ENCODE data around the gene PEX5L. TPM values are rescaled to one million over a fixed set of nuclear protein-coding genes. Genes with fewer than 3 reads are reported as not detected.

Gene PEX5L
- total and polyA plus RNA-seq, 9 donors = 0.30 to 8.6 (median 1.1) TPM

DNA sequence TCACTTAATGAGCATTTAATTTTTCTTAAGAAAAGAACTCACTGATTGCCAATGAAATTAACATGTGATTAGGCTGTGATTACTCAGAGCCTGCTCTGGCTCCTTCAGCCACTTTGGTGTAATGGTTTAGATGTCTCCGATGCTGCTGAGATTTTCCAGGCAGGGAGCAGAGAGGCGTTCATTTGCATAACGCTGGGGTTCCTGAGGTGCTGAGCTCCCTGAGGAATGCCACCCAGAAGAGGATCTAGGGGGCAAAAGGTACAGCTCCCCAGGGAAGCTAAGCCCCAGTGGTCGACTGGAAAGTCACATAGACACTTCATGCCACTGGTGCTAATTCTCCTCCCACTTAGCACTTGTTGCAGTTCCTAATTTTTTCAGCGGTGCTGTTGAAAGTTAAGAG lies 264.4 kb downstream of the PEX5L start:
- intact Hi-C loops (cut with DNase I) = no loop called here
- Histone ChIP-seq H3K4me1 (ENCODE audit: insufficient read depth) (no peaks in the 10 kb centered on the region), H3K4me3 (no peak overlapping the region), H3K9me3 (peaks cover 0 to 3% of the 10 kb centered on the region in 2 donors), H3K27me3 (no peaks in the 10 kb centered on the region), H3K36me3 (no peaks in the 10 kb centered on the region), H3K27ac (no peak overlapping the region)
- TF ChIP-seq POLR2A (IDR thresholded peaks at IDR 0.05) (no peak), EP300 (IDR thresholded peaks at IDR 0.05) (no peak)
- TF ChIP-seq, protein P1, sequence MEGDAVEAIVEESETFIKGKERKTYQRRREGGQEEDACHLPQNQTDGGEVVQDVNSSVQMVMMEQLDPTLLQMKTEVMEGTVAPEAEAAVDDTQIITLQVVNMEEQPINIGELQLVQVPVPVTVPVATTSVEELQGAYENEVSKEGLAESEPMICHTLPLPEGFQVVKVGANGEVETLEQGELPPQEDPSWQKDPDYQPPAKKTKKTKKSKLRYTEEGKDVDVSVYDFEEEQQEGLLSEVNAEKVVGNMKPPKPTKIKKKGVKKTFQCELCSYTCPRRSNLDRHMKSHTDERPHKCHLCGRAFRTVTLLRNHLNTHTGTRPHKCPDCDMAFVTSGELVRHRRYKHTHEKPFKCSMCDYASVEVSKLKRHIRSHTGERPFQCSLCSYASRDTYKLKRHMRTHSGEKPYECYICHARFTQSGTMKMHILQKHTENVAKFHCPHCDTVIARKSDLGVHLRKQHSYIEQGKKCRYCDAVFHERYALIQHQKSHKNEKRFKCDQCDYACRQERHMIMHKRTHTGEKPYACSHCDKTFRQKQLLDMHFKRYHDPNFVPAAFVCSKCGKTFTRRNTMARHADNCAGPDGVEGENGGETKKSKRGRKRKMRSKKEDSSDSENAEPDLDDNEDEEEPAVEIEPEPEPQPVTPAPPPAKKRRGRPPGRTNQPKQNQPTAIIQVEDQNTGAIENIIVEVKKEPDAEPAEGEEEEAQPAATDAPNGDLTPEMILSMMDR (IDR thresholded peaks at IDR 0.05) = no peak
- 65 to 76% (median 71%) methylated on average over 5 of the region's 5 CpGs for WGBS, 3 donors
- no peak for DNase-seq

DNA sequence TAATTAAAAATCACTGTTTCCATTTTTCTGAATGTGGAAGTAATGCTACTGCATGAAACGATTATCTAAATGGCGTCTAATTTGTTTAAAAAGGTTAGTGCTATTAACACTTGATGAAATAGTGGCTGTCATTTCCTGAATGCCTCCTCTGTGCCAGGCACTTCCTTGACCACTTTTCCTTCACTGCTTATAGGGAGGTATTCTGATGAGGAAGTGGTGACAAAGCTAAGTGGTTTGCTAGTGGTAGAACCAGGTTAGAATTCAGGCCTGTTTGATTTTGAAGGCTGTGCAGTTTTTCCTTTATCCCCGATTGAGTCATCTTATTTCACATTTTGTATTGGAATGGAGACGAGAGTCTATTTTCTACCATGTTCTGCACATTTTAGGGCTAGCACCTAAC lies 264.9 kb downstream of the PEX5L start:
- Histone ChIP-seq H3K4me1 (ENCODE audit: insufficient read depth) (no peaks in the 10 kb centered on the region), H3K9me3 (peaks cover 0 to 3% of the 10 kb centered on the region in 2 donors), H3K36me3 (no peaks in the 10 kb centered on the region), H3K4me3 (no peak overlapping the region), H3K27ac (no peak overlapping the region), H3K27me3 (no peaks in the 10 kb centered on the region)
- WGBS, 3 donors = 88 to 92% (median 91%) methylated on average over 4 of the region's 4 CpGs
- TF ChIP-seq POLR2A (IDR thresholded peaks at IDR 0.05) (no peak), EP300 (IDR thresholded peaks at IDR 0.05) (no peak)
- TF ChIP-seq, protein P1 (IDR thresholded peaks at IDR 0.05) = no peak
- no peak for DNase-seq
- intact Hi-C loops (cut with DNase I) = no loop called here

DNA sequence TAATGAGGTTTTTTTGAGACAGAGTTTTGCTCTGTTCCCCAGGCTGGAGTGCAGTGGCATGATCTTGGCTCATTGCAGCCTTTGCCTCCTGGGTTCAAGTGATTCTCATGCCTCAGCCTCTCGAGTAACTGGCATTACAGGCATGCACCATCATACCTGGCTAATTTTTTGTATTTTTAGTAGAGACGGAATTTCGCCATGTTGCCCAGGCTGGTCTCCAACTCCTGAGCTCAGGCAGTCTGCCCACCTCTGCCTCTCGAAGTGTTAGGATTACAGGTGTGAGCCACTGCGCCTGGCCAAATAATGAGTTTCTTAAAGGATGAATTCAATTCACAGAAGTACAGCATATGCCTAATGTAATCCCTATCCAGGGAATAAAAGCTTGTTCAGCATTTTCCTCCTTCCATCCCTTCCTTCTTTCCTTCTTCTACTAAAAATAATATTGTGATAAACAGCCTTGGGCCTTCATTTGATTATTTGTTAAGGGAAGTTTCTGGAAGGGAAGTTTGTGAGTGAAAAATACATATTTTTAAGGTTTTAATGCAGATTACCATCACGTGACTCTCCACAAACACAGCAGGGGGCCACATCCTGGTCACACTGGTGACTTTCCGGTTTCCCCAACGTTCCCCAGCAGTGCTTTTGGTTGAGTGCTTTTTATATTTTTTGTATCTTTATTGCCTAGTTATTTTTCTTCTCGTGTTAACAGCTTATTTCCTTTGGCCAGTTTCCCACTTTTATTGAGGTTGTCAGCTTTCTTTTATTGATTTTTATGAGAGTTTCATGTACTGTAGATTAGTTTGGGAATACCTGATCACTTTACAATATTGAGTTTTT lies 267.1 kb downstream of the PEX5L start:
- 72 to 74% (median 73%) methylated on average over 9 of the region's 9 CpGs for WGBS, 3 donors
- Histone ChIP-seq H3K36me3 (no peaks in the 10 kb centered on the region), H3K4me3 (no peak overlapping the region), H3K9me3 (no peaks in the 10 kb centered on the region), H3K27me3 (no peaks in the 10 kb centered on the region), H3K4me1 (ENCODE audit: insufficient read depth) (no peaks in the 10 kb centered on the region), H3K27ac (no peak overlapping the region)
- no peak for DNase-seq
- intact Hi-C loops (cut with DNase I) = no loop called here
- TF ChIP-seq, protein P1 (IDR thresholded peaks at IDR 0.05) = no peak
- no peak for TF ChIP-seq POLR2A (IDR thresholded peaks at IDR 0.05)
- no peak for TF ChIP-seq EP300 (IDR thresholded peaks at IDR 0.05)

DNA sequence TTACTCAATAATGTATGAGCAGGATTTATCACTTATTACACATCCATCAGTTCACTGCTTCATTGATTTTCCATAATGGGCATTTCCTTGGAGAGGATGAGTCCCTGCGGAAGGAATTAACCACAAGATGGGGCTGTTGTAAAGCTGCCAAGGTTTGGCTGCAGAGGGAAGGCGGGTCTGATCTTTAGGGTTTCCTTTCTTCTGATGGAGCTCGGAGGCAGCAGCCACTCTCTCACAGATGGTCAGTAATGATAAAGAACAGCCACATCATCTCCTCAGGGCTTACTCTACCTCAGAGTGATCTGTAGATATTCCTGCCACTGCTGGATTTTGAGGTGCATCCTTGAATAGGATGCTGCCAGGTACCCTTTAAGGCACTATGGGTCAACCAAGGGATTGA lies 268.7 kb downstream of the PEX5L start:
- no peaks in the 10 kb centered on the region for H3K9me3 ChIP-seq
- H3K36me3 ChIP-seq = no peaks in the 10 kb centered on the region
- intact Hi-C loops (cut with DNase I) = no loop called here
- WGBS, 3 donors = 39 to 51% (median 44%) methylated on average over 3 of the region's 3 CpGs
- no peaks in the 10 kb centered on the region for H3K4me1 ChIP-seq (ENCODE audit: insufficient read depth)
- H3K4me3 ChIP-seq = no peak overlapping the region
- H3K27ac ChIP-seq = no peak overlapping the region
- peak in 2 of 5 donors; percentile 11 to 30 for DNase-seq
- no peaks in the 10 kb centered on the region for H3K27me3 ChIP-seq
- no peak for TF ChIP-seq POLR2A (IDR thresholded peaks at IDR 0.05)
- TF ChIP-seq, protein P1 (IDR thresholded peaks at IDR 0.05) = peak in 1 of 3 donors; percentile 26
